ENCODE data around the gene CYP4F8.

DNA sequence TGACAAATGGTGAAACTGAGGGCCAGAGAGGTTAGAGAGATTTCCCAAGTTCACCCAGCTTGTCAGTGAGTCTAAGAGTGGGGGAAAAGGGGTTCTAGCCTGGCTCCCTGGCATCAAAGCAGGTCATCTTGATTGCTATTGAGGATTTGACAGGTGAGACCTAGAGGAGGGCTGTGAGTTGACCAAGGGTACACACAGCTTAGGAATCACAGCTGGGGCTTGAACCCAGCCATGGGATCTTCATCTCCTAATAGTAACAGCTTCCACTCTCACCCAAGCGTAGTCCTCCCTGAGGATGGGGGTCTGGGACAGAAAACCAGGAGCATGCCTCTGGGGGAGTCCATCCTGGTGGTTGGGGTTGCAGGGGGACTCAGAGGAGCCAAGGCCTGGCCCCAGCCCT lies 6.8 kb downstream of the CYP4F8 start:
- TF ChIP-seq GATA3 (IDR thresholded peaks at IDR 0.05; ENCODE audit: low read depth, low read length) = no peak
- no peak for TF ChIP-seq GATA2 (IDR thresholded peaks at IDR 0.05; ENCODE audit: low read depth, low read length)

All from SH-SY5Y (cell line).